GM18498 (cell line): ENCODE measurements around the gene MYO1A.
A peak's percentile ranks its signal among the peaks of the same experiment; 100 is the strongest.
"Not testable (repeated sequence)": the region's sequence is repeated elsewhere in the genome, so short reads cannot be mapped to it uniquely, and the experiment has no call there.

Source experiments
- ATAC-seq: cut with Tn5 transposase; IDR thresholded peaks from one replicate; pipeline ENCODE4 v1.9.1; 2021; ENCODE audit warnings: mild to moderate bottlenecking, moderate library complexity; ENCODE audit not compliant: unreplicated experiment

Gene MYO1A

GRCh38 chr12:56996793-56997545 is 53.0 kb downstream of the MYO1A start:
- no peak for ATAC-seq

- ATAC-seq: no peak
These were observed 53.9 kb downstream of the MYO1A start for GRCh38 chr12:56995930-56996496.

GRCh38 chr12:56995201-56995929 is 54.6 kb downstream of the MYO1A start:
- ATAC-seq: no peak

GRCh38 chr12:56994231-56994746 is 55.6 kb downstream of the MYO1A start:
- ATAC-seq: no peak

GRCh38 chr12:56993346-56993745 is 56.6 kb downstream of the MYO1A start:
- ATAC-seq: no peak

GRCh38 chr12:56991319-56992246 is 58.3 kb downstream of the MYO1A start:
- no peak for ATAC-seq

- ATAC-seq: no peak
These were observed 59.1 kb downstream of the MYO1A start for GRCh38 chr12:56990648-56991318.

- no peak for ATAC-seq
These were observed 59.9 kb downstream of the MYO1A start for GRCh38 chr12:56989861-56990610.

- ATAC-seq: no peak
These were observed 61.7 kb downstream of the MYO1A start for GRCh38 chr12:56988207-56988739.

- ATAC-seq: peak; percentile 60
These were observed 62.3 kb downstream of the MYO1A start for GRCh38 chr12:56987551-56988053.

- ATAC-seq: no peak
These were observed 62.9 kb downstream of the MYO1A start for GRCh38 chr12:56987011-56987410.

GRCh38 chr12:56985714-56986113 is 64.2 kb downstream of the MYO1A start:
- ATAC-seq: not testable (repeated sequence)

- ATAC-seq: no peak
These were observed 66.5 kb downstream of the MYO1A start for GRCh38 chr12:56983386-56983785.

- not testable (repeated sequence) for ATAC-seq
These were observed 67.2 kb downstream of the MYO1A start for GRCh38 chr12:56982578-56983236.

GRCh38 chr12:56980941-56981530 is 68.9 kb downstream of the MYO1A start:
- no peak for ATAC-seq

- no peak for ATAC-seq
These were observed 69.7 kb downstream of the MYO1A start for GRCh38 chr12:56980268-56980667.

- ATAC-seq: no peak
These were observed 70.3 kb downstream of the MYO1A start for GRCh38 chr12:56979628-56980027.
